ENCODE results near the gene ACSL4.

ACSL4 gene

GRCh38 chrX:109707720-109708119, 25.3 kb downstream of the ACSL4 start:
- H3K4me3 ChIP-seq (ENCODE audit: insufficient read depth, low read depth, low read length): no peak overlapping the region
- no peak overlapping the region for H3K27ac ChIP-seq (ENCODE audit: insufficient read depth, low read depth, low read length, poor library complexity, severe bottlenecking)
- 96 to 100% methylated on average over 3 to 4 of the region's 4 CpGs for WGBS, 2 experiments
- H3K9me3 ChIP-seq (ENCODE audit: control insufficient read depth, low read length): no peaks in the 10 kb centered on the region
- H3K36me3 ChIP-seq (ENCODE audit: control insufficient read depth, insufficient read depth, low read length): no peaks in the 10 kb centered on the region
- no peaks in the 10 kb centered on the region for H3K27me3 ChIP-seq (ENCODE audit: control insufficient read depth, insufficient read depth, low read length, poor library complexity, severe bottlenecking)
- no peaks in the 10 kb centered on the region for H3K4me1 ChIP-seq (ENCODE audit: control insufficient read depth, insufficient read depth, low read length)

- no peaks in the 10 kb centered on the region for H3K27me3 ChIP-seq (ENCODE audit: control insufficient read depth, insufficient read depth, low read length, poor library complexity, severe bottlenecking)
- H3K4me3 ChIP-seq (ENCODE audit: insufficient read depth, low read depth, low read length): no peak overlapping the region
- WGBS, 2 experiments: 82 to 97% methylated on average over 4 of the region's 5 CpGs
- H3K27ac ChIP-seq (ENCODE audit: insufficient read depth, low read depth, low read length, poor library complexity, severe bottlenecking): no peak overlapping the region
- H3K36me3 ChIP-seq (ENCODE audit: control insufficient read depth, insufficient read depth, low read length): no peaks in the 10 kb centered on the region
- H3K4me1 ChIP-seq (ENCODE audit: control insufficient read depth, insufficient read depth, low read length): no peaks in the 10 kb centered on the region
- no peaks in the 10 kb centered on the region for H3K9me3 ChIP-seq (ENCODE audit: control insufficient read depth, low read length)
These were observed 25.7 kb downstream of the ACSL4 start for GRCh38 chrX:109707319-109707718.

GRCh38 chrX:109704563-109704962, 28.5 kb downstream of the ACSL4 start:
- Histone ChIP-seq H3K27me3 (ENCODE audit: control insufficient read depth, insufficient read depth, low read length, poor library complexity, severe bottlenecking) (no peaks in the 10 kb centered on the region), H3K27ac (ENCODE audit: insufficient read depth, low read depth, low read length, poor library complexity, severe bottlenecking) (no peak overlapping the region), H3K36me3 (ENCODE audit: control insufficient read depth, insufficient read depth, low read length) (no peaks in the 10 kb centered on the region), H3K4me3 (ENCODE audit: insufficient read depth, low read depth, low read length) (no peak overlapping the region), H3K4me1 (ENCODE audit: control insufficient read depth, insufficient read depth, low read length) (no peaks in the 10 kb centered on the region), H3K9me3 (ENCODE audit: control insufficient read depth, low read length) (no peaks in the 10 kb centered on the region)

- WGBS, 2 experiments: 89% methylated on average over 1 of the region's 2 CpGs; no CpG with 5 or more reads in 1 of the 2 experiments
- Histone ChIP-seq H3K27me3 (ENCODE audit: control insufficient read depth, insufficient read depth, low read length, poor library complexity, severe bottlenecking) (no peaks in the 10 kb centered on the region), H3K27ac (ENCODE audit: insufficient read depth, low read depth, low read length, poor library complexity, severe bottlenecking) (no peak overlapping the region), H3K9me3 (ENCODE audit: control insufficient read depth, low read length) (no peaks in the 10 kb centered on the region), H3K36me3 (ENCODE audit: control insufficient read depth, insufficient read depth, low read length) (no peaks in the 10 kb centered on the region), H3K4me3 (ENCODE audit: insufficient read depth, low read depth, low read length) (no peak overlapping the region), H3K4me1 (ENCODE audit: control insufficient read depth, insufficient read depth, low read length) (no peaks in the 10 kb centered on the region)
These were observed 35.2 kb downstream of the ACSL4 start for GRCh38 chrX:109697855-109698254.

- Histone ChIP-seq H3K9me3 (ENCODE audit: control insufficient read depth, low read length) (no peaks in the 10 kb centered on the region), H3K27ac (ENCODE audit: insufficient read depth, low read depth, low read length, poor library complexity, severe bottlenecking) (no peak overlapping the region), H3K4me3 (ENCODE audit: insufficient read depth, low read depth, low read length) (no peak overlapping the region), H3K4me1 (ENCODE audit: control insufficient read depth, insufficient read depth, low read length) (no peaks in the 10 kb centered on the region), H3K27me3 (ENCODE audit: control insufficient read depth, insufficient read depth, low read length, poor library complexity, severe bottlenecking) (no peaks in the 10 kb centered on the region), H3K36me3 (ENCODE audit: control insufficient read depth, insufficient read depth, low read length) (no peaks in the 10 kb centered on the region)
- WGBS, 2 experiments: 91 to 95% methylated on average over 4 of the region's 4 CpGs
These were observed 36.8 kb downstream of the ACSL4 start for GRCh38 chrX:109696146-109696740.

- Histone ChIP-seq H3K4me3 (ENCODE audit: insufficient read depth, low read depth, low read length) (no peak overlapping the region), H3K4me1 (ENCODE audit: control insufficient read depth, insufficient read depth, low read length) (no peaks in the 10 kb centered on the region), H3K36me3 (ENCODE audit: control insufficient read depth, insufficient read depth, low read length) (no peaks in the 10 kb centered on the region), H3K9me3 (ENCODE audit: control insufficient read depth, low read length) (no peaks in the 10 kb centered on the region), H3K27me3 (ENCODE audit: control insufficient read depth, insufficient read depth, low read length, poor library complexity, severe bottlenecking) (no peaks in the 10 kb centered on the region), H3K27ac (ENCODE audit: insufficient read depth, low read depth, low read length, poor library complexity, severe bottlenecking) (no peak overlapping the region)
- WGBS, 2 experiments: 100% methylated on average over 2 of the region's 3 CpGs; no CpG with 5 or more reads in 1 of the 2 experiments
These were observed 37.4 kb downstream of the ACSL4 start for GRCh38 chrX:109695637-109696036.

GRCh38 chrX:109691752-109692151, 41.3 kb downstream of the ACSL4 start:
- Histone ChIP-seq H3K4me3 (ENCODE audit: insufficient read depth, low read depth, low read length) (no peak overlapping the region), H3K9me3 (ENCODE audit: control insufficient read depth, low read length) (no peaks in the 10 kb centered on the region), H3K4me1 (ENCODE audit: control insufficient read depth, insufficient read depth, low read length) (no peaks in the 10 kb centered on the region), H3K27ac (ENCODE audit: insufficient read depth, low read depth, low read length, poor library complexity, severe bottlenecking) (no peak overlapping the region), H3K27me3 (ENCODE audit: control insufficient read depth, insufficient read depth, low read length, poor library complexity, severe bottlenecking) (no peaks in the 10 kb centered on the region), H3K36me3 (ENCODE audit: control insufficient read depth, insufficient read depth, low read length) (no peaks in the 10 kb centered on the region)
- 96 to 100% methylated on average over 2 of the region's 2 CpGs for WGBS, 2 experiments

GRCh38 chrX:109691277-109691676, 41.8 kb downstream of the ACSL4 start:
- no peaks in the 10 kb centered on the region for H3K36me3 ChIP-seq (ENCODE audit: control insufficient read depth, insufficient read depth, low read length)
- no peak overlapping the region for H3K27ac ChIP-seq (ENCODE audit: insufficient read depth, low read depth, low read length, poor library complexity, severe bottlenecking)
- H3K4me1 ChIP-seq (ENCODE audit: control insufficient read depth, insufficient read depth, low read length): no peaks in the 10 kb centered on the region
- no CpG with 5 or more reads among the region's 1 CpG for whole genome bisulfite sequencing, 2 experiments
- H3K9me3 ChIP-seq (ENCODE audit: control insufficient read depth, low read length): no peaks in the 10 kb centered on the region
- H3K4me3 ChIP-seq (ENCODE audit: insufficient read depth, low read depth, low read length): no peak overlapping the region
- no peaks in the 10 kb centered on the region for H3K27me3 ChIP-seq (ENCODE audit: control insufficient read depth, insufficient read depth, low read length, poor library complexity, severe bottlenecking)

- no peak overlapping the region for H3K4me3 ChIP-seq (ENCODE audit: insufficient read depth, low read depth, low read length)
- no peak overlapping the region for H3K27ac ChIP-seq (ENCODE audit: insufficient read depth, low read depth, low read length, poor library complexity, severe bottlenecking)
- no peaks in the 10 kb centered on the region for H3K4me1 ChIP-seq (ENCODE audit: control insufficient read depth, insufficient read depth, low read length)
- H3K36me3 ChIP-seq (ENCODE audit: control insufficient read depth, insufficient read depth, low read length): no peaks in the 10 kb centered on the region
- WGBS, 2 experiments: 92 to 94% methylated on average over 1 of the region's 1 CpG
- no peaks in the 10 kb centered on the region for H3K9me3 ChIP-seq (ENCODE audit: control insufficient read depth, low read length)
- no peaks in the 10 kb centered on the region for H3K27me3 ChIP-seq (ENCODE audit: control insufficient read depth, insufficient read depth, low read length, poor library complexity, severe bottlenecking)
These were observed 45.2 kb downstream of the ACSL4 start for GRCh38 chrX:109687903-109688302.

GRCh38 chrX:109685656-109686078, 47.4 kb downstream of the ACSL4 start:
- Histone ChIP-seq H3K27me3 (ENCODE audit: control insufficient read depth, insufficient read depth, low read length, poor library complexity, severe bottlenecking) (no peaks in the 10 kb centered on the region), H3K4me1 (ENCODE audit: control insufficient read depth, insufficient read depth, low read length) (no peaks in the 10 kb centered on the region), H3K9me3 (ENCODE audit: control insufficient read depth, low read length) (no peaks in the 10 kb centered on the region), H3K27ac (ENCODE audit: insufficient read depth, low read depth, low read length, poor library complexity, severe bottlenecking) (no peak overlapping the region), H3K4me3 (ENCODE audit: insufficient read depth, low read depth, low read length) (no peak overlapping the region), H3K36me3 (ENCODE audit: control insufficient read depth, insufficient read depth, low read length) (no peaks in the 10 kb centered on the region)
- WGBS, 2 experiments: 100% methylated on average over 1 to 2 of the region's 2 CpGs

GRCh38 chrX:109684136-109684535, 48.9 kb downstream of the ACSL4 start:
- Histone ChIP-seq H3K4me1 (ENCODE audit: control insufficient read depth, insufficient read depth, low read length) (no peaks in the 10 kb centered on the region), H3K27ac (ENCODE audit: insufficient read depth, low read depth, low read length, poor library complexity, severe bottlenecking) (no peak overlapping the region), H3K36me3 (ENCODE audit: control insufficient read depth, insufficient read depth, low read length) (no peaks in the 10 kb centered on the region), H3K9me3 (ENCODE audit: control insufficient read depth, low read length) (no peaks in the 10 kb centered on the region), H3K27me3 (ENCODE audit: control insufficient read depth, insufficient read depth, low read length, poor library complexity, severe bottlenecking) (no peaks in the 10 kb centered on the region), H3K4me3 (ENCODE audit: insufficient read depth, low read depth, low read length) (no peak overlapping the region)
- 100% methylated on average over 1 of the region's 1 CpG for WGBS, 2 experiments

All from ectodermal cell (in vitro differentiated cells).